Adrenal gland (tissue), 5 donors: ENCODE measurements around the gene FOXD4L3.
"Not testable (repeated sequence)": the region's sequence is repeated elsewhere in the genome, so short reads cannot be mapped to it uniquely, and the experiment has no call there.

Experiments
- CTCF ChIP-seq, 6 experiments: fragments of 450-650 bp in 4 of 6; fragments of 200-600 bp in 2 of 6; sonication (generic) in 1 of 6; IDR thresholded peaks; 1 replicate in 5 of 6; 2 replicates in 1 of 6; pipeline versions ENCODE4 v1.5.1 to v1.8.0; 2016 to 2021; ENCODE audit warnings: antibody characterized with exemption in 6 of 6, mild to moderate bottlenecking in 2 of 6, moderate library complexity in 1 of 6
- POLR2A ChIP-seq, 2 donors: fragments of 450-650 bp; IDR thresholded peaks; one replicate each; pipeline ENCODE4 v1.6.1; 2017; ENCODE audit warnings: antibody characterized with exemption in 2 of 2, mild to moderate bottlenecking in 2 of 2, moderate library complexity in 1 of 2
- donor health status: DM: no; HTN: no; CAD: no.

GRCh38 chr9:68303771-68304170 lies 1.1 kb downstream of the FOXD4L3 start:
- not testable (repeated sequence) for TF ChIP-seq CTCF, POLR2A (IDR thresholded peaks at IDR 0.05)
